Sigmoid colon (tissue), 7 donors: Measurements from ENCODE around the gene CCDC184. TPM values are rescaled to one million over a fixed set of nuclear protein-coding genes. Genes with fewer than 3 reads are reported as not detected.

Experiments
- DNase-seq: peaks from one replicate; pipeline ENCODE4 v3.0.0-alpha.2; 2019
- H3K27ac ChIP-seq, 4 donors: fragments of 200-600 bp; sonication (generic); one replicate each; pipeline ENCODE4 v1.5.1; 2016 to 2019; ENCODE audit warnings: mild to moderate bottlenecking in 1 of 4
- H3K27me3 ChIP-seq, 3 donors: fragments of 200-600 bp; sonication (generic); one replicate each; pipeline ENCODE4 v1.5.1; 2019; ENCODE audit warnings: mild to moderate bottlenecking in 1 of 3
- H3K36me3 ChIP-seq, 4 donors: fragments of 200-600 bp; sonication (generic); one replicate each; pipeline ENCODE4 v1.5.1; 2016 to 2019
- H3K4me1 ChIP-seq, 4 donors: fragments of 200-600 bp; sonication (generic); one replicate each; pipeline ENCODE4 v1.5.1; 2017 to 2019
- H3K4me3 ChIP-seq, 4 donors: fragments of 200-600 bp; sonication (generic); one replicate each; pipeline ENCODE4 v1.5.1; 2017 to 2019; ENCODE audit warnings: mild to moderate bottlenecking in 2 of 4, moderate library complexity in 1 of 4
- H3K9me3 ChIP-seq, 4 donors: fragments of 200-600 bp in 3 of 4; sonication (generic) in 3 of 4; one replicate each; pipeline versions ENCODE4 v1.5.1 to v1.6.1; 2013 to 2019
- EP300 ChIP-seq, 4 donors: sonication (generic); formaldehyde crosslinking; IDR thresholded peaks; one replicate each; pipeline ENCODE4 v1.6.1; 2017; ENCODE audit warnings: antibody characterized with exemption in 4 of 4
- POLR2A ChIP-seq, 2 donors: fragments of 450-650 bp; IDR thresholded peaks; one replicate each; pipeline ENCODE4 v1.6.1; 2016; ENCODE audit warnings: antibody characterized with exemption in 2 of 2, mild to moderate bottlenecking in 2 of 2, moderate library complexity in 2 of 2
- POLR2AphosphoS5 ChIP-seq, 4 donors: sonication (generic); formaldehyde crosslinking; IDR thresholded peaks; one replicate each; pipeline ENCODE4 v1.6.1; 2017; ENCODE audit warnings: antibody characterized with exemption in 4 of 4
- WGBS, 2 donors: extraction: QIAGEN DNeasy Blood & Tissue Kit; methylation state at CpG; one replicate each; pipeline ENCODE4 v1.1.7; 2013; 5-methylcytosine and 5-hydroxymethylcytosine counted together
- intact Hi-C: fragments of 100-400 bp; cut with DNase I; formaldehyde crosslinking; loops from one replicate; pipeline ENCODE4 v1.15.1; 2023
- polyA plus RNA-seq, 3 donors: library from polyadenylated mRNA; stranded (reverse); fragments of 200-250 nt; gene quantifications; one replicate each; pipeline ENCODE4 v1.2.3, GENCODE V29; 2013
- total RNA-seq, 4 donors: library from RNA; depleted of rRNA; stranded (reverse); fragments of >200 nt; gene quantifications; one replicate each; pipeline ENCODE4 v1.1.0, GENCODE V29; 2016
- TF ChIP-seq, protein P1 (sequence below), 4 experiments: fragments of 450-650 bp in 3 of 4; fragments of 200-600 bp in 1 of 4; IDR thresholded peaks; one replicate each; pipeline ENCODE4 v1.5.1; 2016 to 2019; ENCODE audit warnings: antibody characterized with exemption in 4 of 4, mild to moderate bottlenecking in 3 of 4, moderate library complexity in 2 of 4
- donor health status: healthy with polysubstance abuse.
- donor health status: Bipolar disorder and iron deficiency.
- donor health status: healthy.

CCDC184 gene
- total RNA-seq: 1 to 10 TPM; 1.7 to 3.3 (median 2.1) TPM
- under 1 TPM in 2 of 3 donors, not detected in 1; 0.60 to 0.96 TPM for polyA plus RNA-seq

- Histone ChIP-seq H3K9me3 (no peaks in the 10 kb centered on the region), H3K36me3 (no peaks in the 10 kb centered on the region), H3K4me3 (peak within 1 kb of the TSS; percentile 46 to 62 (median 52)), H3K4me1 (peaks cover 0 to 28% (median 23%) of the 10 kb centered on the region in 4 donors), H3K27ac (peak within 1 kb of the TSS; percentile 4 to 51 (median 24)), H3K27me3 (peaks cover 16 to 62% (median 28%) of the 10 kb centered on the region in 3 donors)
- DNase-seq: peak; percentile 78
- intact Hi-C loops: no loop called here
- TF ChIP-seq, protein P1, sequence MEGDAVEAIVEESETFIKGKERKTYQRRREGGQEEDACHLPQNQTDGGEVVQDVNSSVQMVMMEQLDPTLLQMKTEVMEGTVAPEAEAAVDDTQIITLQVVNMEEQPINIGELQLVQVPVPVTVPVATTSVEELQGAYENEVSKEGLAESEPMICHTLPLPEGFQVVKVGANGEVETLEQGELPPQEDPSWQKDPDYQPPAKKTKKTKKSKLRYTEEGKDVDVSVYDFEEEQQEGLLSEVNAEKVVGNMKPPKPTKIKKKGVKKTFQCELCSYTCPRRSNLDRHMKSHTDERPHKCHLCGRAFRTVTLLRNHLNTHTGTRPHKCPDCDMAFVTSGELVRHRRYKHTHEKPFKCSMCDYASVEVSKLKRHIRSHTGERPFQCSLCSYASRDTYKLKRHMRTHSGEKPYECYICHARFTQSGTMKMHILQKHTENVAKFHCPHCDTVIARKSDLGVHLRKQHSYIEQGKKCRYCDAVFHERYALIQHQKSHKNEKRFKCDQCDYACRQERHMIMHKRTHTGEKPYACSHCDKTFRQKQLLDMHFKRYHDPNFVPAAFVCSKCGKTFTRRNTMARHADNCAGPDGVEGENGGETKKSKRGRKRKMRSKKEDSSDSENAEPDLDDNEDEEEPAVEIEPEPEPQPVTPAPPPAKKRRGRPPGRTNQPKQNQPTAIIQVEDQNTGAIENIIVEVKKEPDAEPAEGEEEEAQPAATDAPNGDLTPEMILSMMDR (IDR thresholded peaks at IDR 0.05): peak in 2 of 4 experiments; percentile 16 to 30
- no peak for TF ChIP-seq EP300 (IDR thresholded peaks at IDR 0.05)
- TF ChIP-seq POLR2AphosphoS5 (IDR thresholded peaks at IDR 0.05): peak in 1 of 4 donors; percentile 26
- TF ChIP-seq POLR2A (IDR thresholded peaks at IDR 0.05): no peak
- WGBS, 2 donors: 1% methylated on average over 61 of the region's 61 CpGs
These were observed at the start of gene CCDC184 for GRCh38 chr12:48183091-48183875. Gene CCDC184, plus strand, starts transcription at chr12:48183644. Its CDS starts 479 bp downstream, at chr12:48184123.

DNA sequence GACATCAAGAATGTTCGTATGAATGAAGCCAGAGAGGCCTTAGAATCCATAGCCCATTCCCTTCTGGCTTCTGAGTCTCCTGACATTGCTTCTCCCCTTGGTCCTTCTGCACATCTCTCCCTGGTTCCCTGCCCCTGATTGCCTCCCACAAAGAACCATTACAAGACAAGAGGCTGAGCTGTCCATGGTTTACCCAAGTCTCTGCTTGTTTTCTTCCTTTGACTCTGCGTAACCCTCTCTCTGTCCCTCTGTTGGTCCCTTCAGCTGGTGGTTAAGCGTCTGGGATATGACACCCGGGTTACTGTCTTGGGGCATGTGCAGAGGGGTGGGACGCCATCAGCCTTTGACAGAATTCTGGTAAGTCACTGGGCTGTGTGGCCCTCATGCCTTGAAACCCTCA, 48.4 kb upstream of the CCDC184 start:
- intact Hi-C loops: no loop called here
- H3K27ac ChIP-seq: no peak overlapping the region
- H3K4me3 ChIP-seq: no peak overlapping the region
- no peaks in the 10 kb centered on the region for H3K4me1 ChIP-seq
- TF ChIP-seq POLR2A (IDR thresholded peaks at IDR 0.05): no peak
- TF ChIP-seq, protein P1 (IDR thresholded peaks at IDR 0.05): no peak
- TF ChIP-seq POLR2AphosphoS5 (IDR thresholded peaks at IDR 0.05): no peak
- no peak for TF ChIP-seq EP300 (IDR thresholded peaks at IDR 0.05)
- H3K27me3 ChIP-seq: no peaks in the 10 kb centered on the region
- no peaks in the 10 kb centered on the region for H3K9me3 ChIP-seq
- no peak for DNase-seq
- H3K36me3 ChIP-seq: peaks cover 30 to 100% (median 55%) of the 10 kb centered on the region in 4 donors
- 97% methylated on average over 5 of the region's 5 CpGs for WGBS, 2 donors

GRCh38 chr12:48142818-48143674, 40.4 kb upstream of the CCDC184 start:
- no peak for DNase-seq
- H3K27me3 ChIP-seq: no peaks in the 10 kb centered on the region
- no peaks in the 10 kb centered on the region for H3K4me1 ChIP-seq
- H3K27ac ChIP-seq: no peak overlapping the region
- no peak overlapping the region for H3K4me3 ChIP-seq
- no peaks in the 10 kb centered on the region for H3K9me3 ChIP-seq
- WGBS, 2 donors: 91 to 92% methylated on average over 7 of the region's 7 CpGs
- intact Hi-C loops: no loop called here
- peaks cover 17 to 100% (median 49%) of the 10 kb centered on the region in 4 donors for H3K36me3 ChIP-seq
- no peak for TF ChIP-seq POLR2AphosphoS5 (IDR thresholded peaks at IDR 0.05)
- TF ChIP-seq POLR2A (IDR thresholded peaks at IDR 0.05): no peak
- TF ChIP-seq, protein P1 (IDR thresholded peaks at IDR 0.05): no peak
- no peak for TF ChIP-seq EP300 (IDR thresholded peaks at IDR 0.05)

GRCh38 chr12:48143898-48144297, 39.5 kb upstream of the CCDC184 start:
- no peak for TF ChIP-seq POLR2A (IDR thresholded peaks at IDR 0.05)
- TF ChIP-seq, protein P1 (IDR thresholded peaks at IDR 0.05): no peak
- no peak for TF ChIP-seq POLR2AphosphoS5 (IDR thresholded peaks at IDR 0.05)
- TF ChIP-seq EP300 (IDR thresholded peaks at IDR 0.05): no peak
- Histone ChIP-seq H3K4me1 (no peaks in the 10 kb centered on the region), H3K36me3 (peaks cover 20 to 100% (median 50%) of the 10 kb centered on the region in 4 donors), H3K4me3 (no peak overlapping the region), H3K9me3 (no peaks in the 10 kb centered on the region), H3K27me3 (no peaks in the 10 kb centered on the region), H3K27ac (no peak overlapping the region)
- intact Hi-C loops: no loop called here
- no peak for DNase-seq
- WGBS, 2 donors: 86 to 93% methylated on average over 2 of the region's 2 CpGs
